Gastrocnemius medialis (tissue), 4 donors: ENCODE data around the gene TENM3. TPM values are rescaled to one million over a fixed set of nuclear protein-coding genes. Genes with fewer than 3 reads are reported as not detected.

Source experiments
- ATAC-seq, 2 donors: fragments of 150-250 bp; one replicate each; pipeline ENCODE4 v1.9.1; 2016
- DNase-seq, 2 donors: peaks; one replicate each; pipeline ENCODE4 v3.0.0-alpha.2; 2019
- H3K27ac ChIP-seq, 4 donors: fragments of 200-600 bp; sonication (generic); 1 replicate in 1 of 4; 2 replicates in 3 of 4; pipeline ENCODE4 v1.5.1; 2016 to 2018; ENCODE audit warnings: mild to moderate bottlenecking in 2 of 4, moderate library complexity in 1 of 4
- H3K27me3 ChIP-seq, 3 donors: fragments of 200-600 bp; sonication (generic) in 2 of 3; 1 replicate in 1 of 3; 2 replicates in 2 of 3; pipeline versions ENCODE4 v1.5.1 to v1.6.0; 2016 to 2019; ENCODE audit warnings: mild to moderate bottlenecking in 1 of 3, moderate library complexity in 1 of 3
- H3K36me3 ChIP-seq, 2 donors: fragments of 200-600 bp; sonication (generic) in 1 of 2; one replicate each; pipeline ENCODE4 v1.5.1; 2017 to 2018
- H3K4me1 ChIP-seq, 2 donors: fragments of 200-600 bp; sonication (generic) in 1 of 2; one replicate each; pipeline ENCODE4 v1.5.1; 2016 to 2017; ENCODE audit warnings: mild to moderate bottlenecking in 2 of 2
- H3K4me3 ChIP-seq, 4 donors: fragments of 200-600 bp; sonication (generic) in 3 of 4; 1 replicate in 1 of 4; 2 replicates in 3 of 4; pipeline ENCODE4 v1.5.1; 2016 to 2019; ENCODE audit warnings: mild to moderate bottlenecking in 2 of 4
- H3K9me3 ChIP-seq, 3 donors: fragments of 200-600 bp; sonication (generic) in 2 of 3; 1 replicate in 1 of 3; 2 replicates in 2 of 3; pipeline ENCODE4 v1.5.1; 2016 to 2019
- POLR2A ChIP-seq, 2 donors: fragments of 450-650 bp; IDR thresholded peaks; one replicate each; pipeline ENCODE4 v1.6.1; 2017; ENCODE audit warnings: antibody characterized with exemption in 2 of 2, mild to moderate bottlenecking in 2 of 2, moderate library complexity in 2 of 2
- in situ Hi-C, 4 donors: fragments of 200-750 bp; cut with MboI; loops; one replicate each; pipeline versions ENCODE4 v1.15.0 to v1.8.0; 2017; ENCODE audit warnings: low sequenced_read_pairs in 4 of 4
- intact Hi-C: fragments of 100-400 bp; cut with DNase I; formaldehyde crosslinking; loops from one replicate; pipeline ENCODE4 v1.15.1; 2023; ENCODE audit warnings: low total_unique reads
- total RNA-seq, 4 donors: library from RNA; depleted of rRNA; stranded (reverse); fragments of >200 nt; gene quantifications; one replicate each; pipeline versions ENCODE4 v1.1.0 to v1.2.3, GENCODE V29; 2016
- TF ChIP-seq, protein P1 (sequence below), 5 experiments: fragments of 450-650 bp in 3 of 5; fragments of 200-600 bp in 2 of 5; sonication (generic) in 2 of 5; IDR thresholded peaks in 4 of 5; conservative IDR thresholded peaks in 1 of 5; 1 replicate in 4 of 5; 2 replicates in 1 of 5; pipeline ENCODE4 v1.5.1; 2016 to 2019; ENCODE audit warnings: antibody characterized with exemption in 5 of 5, mild to moderate bottlenecking in 3 of 5, moderate library complexity in 3 of 5

The TENM3 gene
- total RNA-seq, 4 donors from 2014 or later: 8.3 to 16.2 (median 12.3) TPM

DNA sequence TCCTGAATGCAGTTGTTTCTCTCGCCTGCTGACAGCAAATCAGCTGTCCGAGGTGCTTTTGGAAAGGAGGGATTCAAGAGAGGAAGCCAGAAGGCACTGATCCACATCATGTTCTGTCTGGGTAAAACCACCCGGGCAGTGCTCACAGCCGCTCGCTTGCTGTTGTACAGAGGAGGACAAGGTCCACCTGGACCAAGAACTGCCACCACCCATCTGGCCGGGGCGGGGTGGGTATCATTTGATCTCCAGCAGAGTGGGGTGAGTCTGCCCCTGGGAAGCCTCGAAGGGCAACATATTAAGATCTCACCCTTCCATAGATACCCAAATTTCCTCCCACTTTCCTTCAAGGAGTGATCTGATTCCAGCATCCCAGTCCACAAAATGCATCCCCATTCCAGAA is 560.9 kb downstream of the TENM3 start:
- intact Hi-C loops (no loop called here), in situ Hi-C loops (no loop called here)
- Histone ChIP-seq H3K27me3 (no peaks in the 10 kb centered on the region), H3K4me3 (no peak overlapping the region), H3K27ac (no peak overlapping the region), H3K4me1 (no peaks in the 10 kb centered on the region), H3K36me3 (no peaks in the 10 kb centered on the region), H3K9me3 (no peaks in the 10 kb centered on the region)
- TF ChIP-seq, protein P1, sequence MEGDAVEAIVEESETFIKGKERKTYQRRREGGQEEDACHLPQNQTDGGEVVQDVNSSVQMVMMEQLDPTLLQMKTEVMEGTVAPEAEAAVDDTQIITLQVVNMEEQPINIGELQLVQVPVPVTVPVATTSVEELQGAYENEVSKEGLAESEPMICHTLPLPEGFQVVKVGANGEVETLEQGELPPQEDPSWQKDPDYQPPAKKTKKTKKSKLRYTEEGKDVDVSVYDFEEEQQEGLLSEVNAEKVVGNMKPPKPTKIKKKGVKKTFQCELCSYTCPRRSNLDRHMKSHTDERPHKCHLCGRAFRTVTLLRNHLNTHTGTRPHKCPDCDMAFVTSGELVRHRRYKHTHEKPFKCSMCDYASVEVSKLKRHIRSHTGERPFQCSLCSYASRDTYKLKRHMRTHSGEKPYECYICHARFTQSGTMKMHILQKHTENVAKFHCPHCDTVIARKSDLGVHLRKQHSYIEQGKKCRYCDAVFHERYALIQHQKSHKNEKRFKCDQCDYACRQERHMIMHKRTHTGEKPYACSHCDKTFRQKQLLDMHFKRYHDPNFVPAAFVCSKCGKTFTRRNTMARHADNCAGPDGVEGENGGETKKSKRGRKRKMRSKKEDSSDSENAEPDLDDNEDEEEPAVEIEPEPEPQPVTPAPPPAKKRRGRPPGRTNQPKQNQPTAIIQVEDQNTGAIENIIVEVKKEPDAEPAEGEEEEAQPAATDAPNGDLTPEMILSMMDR (IDR thresholded peaks at IDR 0.05 in 4 of 5, conservative IDR thresholded peaks at IDR 0.05 in 1 of 5): no peak
- TF ChIP-seq POLR2A (IDR thresholded peaks at IDR 0.05): no peak
- no peak for DNase-seq
- ATAC-seq: no peak

DNA sequence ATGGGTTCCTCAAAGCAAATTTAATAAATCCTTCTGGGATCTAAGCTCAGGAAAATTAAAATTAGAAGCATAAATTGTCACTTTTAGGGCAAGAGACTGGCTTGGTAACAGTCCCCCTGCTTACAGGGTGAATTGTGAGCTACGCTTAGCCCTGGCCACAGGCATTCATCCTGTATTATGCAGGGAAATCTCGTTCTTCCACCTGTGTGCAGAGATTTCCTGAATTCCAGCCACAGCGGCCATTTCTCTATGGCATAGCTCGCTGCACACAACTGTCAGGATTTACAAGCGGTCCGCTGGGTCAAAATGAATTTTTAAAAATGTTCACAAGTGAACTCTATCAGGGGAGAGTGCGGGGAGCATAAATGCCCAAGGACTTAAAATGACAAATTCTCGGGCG is 562.1 kb downstream of the TENM3 start:
- Histone ChIP-seq H3K36me3 (no peaks in the 10 kb centered on the region), H3K27ac (no peak overlapping the region), H3K9me3 (no peaks in the 10 kb centered on the region), H3K4me3 (no peak overlapping the region), H3K27me3 (no peaks in the 10 kb centered on the region), H3K4me1 (no peaks in the 10 kb centered on the region)
- DNase-seq (no peak), ATAC-seq (no peak)
- in situ Hi-C loops: no loop called here
- intact Hi-C loops: loop anchor here (5.0 kb wide), 1 partner anchor 1663 kb away; no protein-coding TSS in a partner anchor
- TF ChIP-seq POLR2A (IDR thresholded peaks at IDR 0.05): no peak
- TF ChIP-seq, protein P1 (IDR thresholded peaks at IDR 0.05 in 4 of 5, conservative IDR thresholded peaks at IDR 0.05 in 1 of 5): no peak

DNA sequence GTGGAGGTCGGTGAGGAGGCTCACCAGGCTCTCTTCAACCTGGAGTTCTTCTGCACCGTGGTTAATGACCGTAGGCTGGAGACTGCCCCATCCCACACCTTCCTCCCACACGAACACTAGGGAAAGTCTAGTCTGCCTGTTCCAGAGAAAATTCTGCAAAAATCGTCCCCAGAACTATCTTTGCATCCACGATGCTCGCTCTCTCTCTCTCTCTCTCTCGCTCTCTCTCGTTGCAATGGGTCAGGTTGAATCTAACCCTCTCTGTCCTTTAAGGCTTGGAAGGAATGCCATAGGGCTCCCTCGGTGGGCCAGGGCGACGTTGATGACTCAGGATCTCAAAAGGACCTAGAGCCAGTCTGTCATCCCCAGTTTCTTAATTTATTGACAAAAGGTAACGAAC is 562.5 kb downstream of the TENM3 start:
- intact Hi-C loops: loop anchor here (2.0 to 5.0 kb wide), 2 partner anchors 327 to 1663 kb away; no protein-coding TSS in a partner anchor
- no peaks in the 10 kb centered on the region for H3K4me1 ChIP-seq
- H3K27me3 ChIP-seq: no peaks in the 10 kb centered on the region
- H3K9me3 ChIP-seq: no peaks in the 10 kb centered on the region
- TF ChIP-seq, protein P1 (IDR thresholded peaks at IDR 0.05 in 4 of 5, conservative IDR thresholded peaks at IDR 0.05 in 1 of 5): no peak
- no peak for TF ChIP-seq POLR2A (IDR thresholded peaks at IDR 0.05)
- H3K27ac ChIP-seq: no peak overlapping the region
- no peak overlapping the region for H3K4me3 ChIP-seq
- in situ Hi-C loops: no loop called here
- no peaks in the 10 kb centered on the region for H3K36me3 ChIP-seq
- DNase-seq (no peak), ATAC-seq (no peak)

DNA sequence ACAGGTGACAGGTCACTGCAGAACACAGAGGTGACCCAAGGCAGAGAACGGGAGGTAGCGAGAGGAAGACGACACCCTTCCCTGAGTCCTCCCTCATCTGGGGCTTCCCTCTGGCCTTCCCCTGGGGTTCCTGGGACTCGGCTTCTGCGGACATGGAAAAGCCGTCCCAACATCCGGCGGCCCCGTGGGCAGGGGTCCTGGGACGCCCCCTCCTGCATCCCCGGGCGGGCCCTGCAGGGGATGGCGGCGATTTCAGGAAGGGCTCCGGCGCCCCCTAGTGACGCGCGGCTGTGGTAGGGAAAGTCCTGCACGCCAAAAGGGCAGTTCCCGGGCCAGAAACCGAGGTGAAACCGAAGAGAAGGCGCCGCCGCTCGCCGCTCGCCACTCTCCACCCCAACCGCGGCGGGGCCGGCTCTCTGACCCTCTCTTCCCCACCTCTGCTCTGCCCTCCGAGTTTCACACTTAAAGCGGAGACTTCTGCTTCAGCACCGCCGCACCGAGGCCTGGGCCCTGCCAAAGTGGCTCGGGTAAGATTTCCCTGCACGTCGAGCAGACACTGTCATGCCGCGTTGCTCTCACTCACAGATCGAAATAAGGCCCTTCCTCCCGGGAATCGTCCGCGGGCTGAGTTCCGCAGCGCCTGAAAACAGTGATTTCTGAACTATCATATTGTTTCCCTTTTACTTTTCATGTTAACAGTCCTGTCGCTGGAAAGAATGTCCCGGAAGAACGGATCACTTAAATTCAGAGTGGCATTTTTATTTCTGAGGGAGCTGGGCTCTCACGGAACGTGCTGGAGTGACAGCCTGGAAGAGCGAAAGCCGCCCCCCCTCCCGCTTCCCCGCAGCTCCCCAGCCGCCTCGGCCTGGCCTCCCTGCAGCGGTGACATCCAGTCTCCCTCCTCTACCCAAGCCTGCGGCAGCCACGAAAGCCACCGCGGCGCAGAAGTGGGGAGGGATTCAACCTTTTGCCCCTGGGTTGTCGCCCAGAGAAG is 563.4 kb downstream of the TENM3 start:
- intact Hi-C loops (loop anchor here (2.0 to 5.0 kb wide), 2 partner anchors 328 to 1664 kb away; no protein-coding TSS in a partner anchor), in situ Hi-C loops (no loop called here)
- Histone ChIP-seq H3K4me1 (no peaks in the 10 kb centered on the region), H3K27ac (no peak overlapping the region), H3K27me3 (no peaks in the 10 kb centered on the region), H3K36me3 (no peaks in the 10 kb centered on the region), H3K9me3 (no peaks in the 10 kb centered on the region), H3K4me3 (peak overlapping the region; percentile 48 to 69 (median 54))
- TF ChIP-seq, protein P1 (IDR thresholded peaks at IDR 0.05 in 4 of 5, conservative IDR thresholded peaks at IDR 0.05 in 1 of 5): peak; percentile 55 to 89 (median 68)
- TF ChIP-seq POLR2A (IDR thresholded peaks at IDR 0.05): no peak
- ATAC-seq: peak; percentile 63 to 75
- DNase-seq: peak; percentile 24 to 44
